AG04450 (cell line): ENCODE measurements around the gene DBNDD2. TPM values are rescaled to one million over a fixed set of nuclear protein-coding genes. Genes with fewer than 3 reads are reported as not detected.

Experiments
- CTCF ChIA-PET: fragments of 300-600, 350-600 bp; formaldehyde crosslinking; extraction: SDS; loops from one replicate; lab custom pipeline; 2022; ENCODE audit warnings: antibody characterized with exemption, inconsistent platforms; lab: Charles Lee
- POLR2A ChIA-PET: fragments of 350-600 bp; formaldehyde crosslinking; extraction: SDS; loops from one replicate; lab custom pipeline; 2021; ENCODE audit warnings: antibody characterized with exemption, inconsistent platforms; lab: Yijun Ruan, JAX
- DNase-seq: peaks from one replicate; pipeline ENCODE4 v3.0.0-alpha.2; 2011; ENCODE audit warnings: low read depth, low spot score
- H3K27ac ChIP-seq: one replicate; pipeline ENCODE4 v1.5.1; 2012; ENCODE audit warnings: low read depth, low read length, control low read depth
- H3K27me3 ChIP-seq: one replicate; pipeline ENCODE4 v1.6.0; 2012; ENCODE audit warnings: low read length; ENCODE audit not compliant: control insufficient read depth, insufficient read depth
- H3K4me3 ChIP-seq: 2 replicates; pipeline ENCODE4 v1.5.1; 2011; ENCODE audit warnings: mild to moderate bottlenecking, low read depth, low read length, control low read depth
- H3K9me3 ChIP-seq: 2 replicates; pipeline ENCODE4 v1.5.1; 2012; ENCODE audit warnings: low read length; ENCODE audit not compliant: control insufficient read depth, insufficient read depth
- polyA plus RNA-seq: library from polyadenylated mRNA; depleted of rRNA; stranded (reverse); fragments of >200 nt; gene quantifications from 2 replicates; pipeline ENCODE4 v1.2.3, GENCODE V29; 2011
- TF ChIP-seq, protein P1 (sequence below): IDR thresholded peaks from 2 replicates; pipeline ENCODE4 v1.5.1; 2011; ENCODE audit warnings: low read depth, low read length, control low read depth, inconsistent platforms

Gene DBNDD2
- polyA plus RNA-seq, 1 experiment, result 13.8 TPM

DNA sequence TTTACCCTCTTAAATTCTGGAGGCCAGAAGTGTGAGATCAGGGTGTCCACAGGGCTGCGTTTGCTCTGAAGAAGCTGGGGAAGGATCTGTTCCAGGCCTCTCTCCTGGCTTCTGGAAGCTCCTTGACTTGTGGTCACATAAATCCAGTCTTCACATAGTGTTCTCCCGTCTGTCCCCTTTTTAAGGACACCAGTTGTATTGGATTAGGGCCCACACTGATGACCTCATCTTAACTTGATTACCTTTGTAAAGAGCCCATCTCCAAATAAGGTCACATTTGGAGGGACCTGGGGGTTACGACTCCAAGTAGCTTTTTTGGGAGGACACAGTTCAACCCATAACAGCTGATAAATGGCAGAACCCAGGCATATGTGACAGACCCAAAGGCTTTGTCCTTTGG, 41.4 kb downstream of the DBNDD2 start:
- Histone ChIP-seq H3K4me3 (no peak overlapping the region), H3K27me3 (peaks cover 18% of the 10 kb centered on the region), H3K27ac (no peak overlapping the region), H3K9me3 (no peaks in the 10 kb centered on the region)
- CTCF ChIA-PET, result interaction anchor here (0.9 to 3.5 kb wide), 17 partner anchors 8 to 321 kb away, joined by 3 to 37 read pairs (median 8); partner anchors contain the start of gene SYS1
- DNase-seq, result no peak
- POLR2A ChIA-PET, result no interaction called here
- TF ChIP-seq, protein P1, sequence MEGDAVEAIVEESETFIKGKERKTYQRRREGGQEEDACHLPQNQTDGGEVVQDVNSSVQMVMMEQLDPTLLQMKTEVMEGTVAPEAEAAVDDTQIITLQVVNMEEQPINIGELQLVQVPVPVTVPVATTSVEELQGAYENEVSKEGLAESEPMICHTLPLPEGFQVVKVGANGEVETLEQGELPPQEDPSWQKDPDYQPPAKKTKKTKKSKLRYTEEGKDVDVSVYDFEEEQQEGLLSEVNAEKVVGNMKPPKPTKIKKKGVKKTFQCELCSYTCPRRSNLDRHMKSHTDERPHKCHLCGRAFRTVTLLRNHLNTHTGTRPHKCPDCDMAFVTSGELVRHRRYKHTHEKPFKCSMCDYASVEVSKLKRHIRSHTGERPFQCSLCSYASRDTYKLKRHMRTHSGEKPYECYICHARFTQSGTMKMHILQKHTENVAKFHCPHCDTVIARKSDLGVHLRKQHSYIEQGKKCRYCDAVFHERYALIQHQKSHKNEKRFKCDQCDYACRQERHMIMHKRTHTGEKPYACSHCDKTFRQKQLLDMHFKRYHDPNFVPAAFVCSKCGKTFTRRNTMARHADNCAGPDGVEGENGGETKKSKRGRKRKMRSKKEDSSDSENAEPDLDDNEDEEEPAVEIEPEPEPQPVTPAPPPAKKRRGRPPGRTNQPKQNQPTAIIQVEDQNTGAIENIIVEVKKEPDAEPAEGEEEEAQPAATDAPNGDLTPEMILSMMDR, result no peak

DNA sequence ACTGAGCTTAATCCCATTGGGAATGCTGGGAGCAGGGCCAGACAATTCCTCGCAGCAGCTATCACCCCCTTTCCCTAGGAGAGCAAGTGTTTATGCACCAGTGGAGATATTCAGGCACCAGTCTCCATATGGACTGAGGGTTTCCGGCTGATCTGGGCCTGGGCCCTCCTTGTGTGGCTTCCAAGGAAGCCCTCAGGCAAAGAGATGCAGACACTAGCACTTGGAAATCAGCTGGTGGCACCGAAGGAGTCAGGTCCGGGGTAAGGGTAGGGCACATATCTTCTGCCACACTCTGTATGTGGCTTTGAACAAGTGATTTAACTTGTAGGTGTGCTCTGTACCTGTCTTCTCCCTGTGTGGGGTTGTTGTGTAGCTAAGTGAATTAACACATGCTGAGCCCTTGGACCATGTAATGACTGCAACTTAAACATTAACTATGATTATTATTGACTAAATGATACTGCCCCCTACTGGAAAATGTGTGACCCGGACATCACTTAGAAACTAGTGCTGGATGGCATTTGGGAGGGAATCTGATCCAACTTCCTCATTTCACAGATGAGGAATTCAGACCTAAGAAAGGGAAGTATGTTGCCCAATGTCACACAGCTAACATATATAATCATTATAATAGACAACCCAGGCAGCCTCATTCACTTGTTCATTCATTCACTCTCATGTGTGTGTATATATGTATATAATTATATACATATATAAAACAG, 42.2 kb downstream of the DBNDD2 start:
- Histone ChIP-seq H3K9me3 (no peaks in the 10 kb centered on the region), H3K4me3 (no peak overlapping the region), H3K27ac (no peak overlapping the region), H3K27me3 (peaks cover 18% of the 10 kb centered on the region)
- TF ChIP-seq, protein P1, result peak; percentile 62
- ChIA-PET CTCF (interaction anchor here (0.6 to 3.5 kb wide), 20 partner anchors 8 to 321 kb away, joined by 3 to 37 read pairs (median 6); partner anchors contain the start of gene SYS1), POLR2A (no interaction called here)
- no peak for DNase-seq

DNA sequence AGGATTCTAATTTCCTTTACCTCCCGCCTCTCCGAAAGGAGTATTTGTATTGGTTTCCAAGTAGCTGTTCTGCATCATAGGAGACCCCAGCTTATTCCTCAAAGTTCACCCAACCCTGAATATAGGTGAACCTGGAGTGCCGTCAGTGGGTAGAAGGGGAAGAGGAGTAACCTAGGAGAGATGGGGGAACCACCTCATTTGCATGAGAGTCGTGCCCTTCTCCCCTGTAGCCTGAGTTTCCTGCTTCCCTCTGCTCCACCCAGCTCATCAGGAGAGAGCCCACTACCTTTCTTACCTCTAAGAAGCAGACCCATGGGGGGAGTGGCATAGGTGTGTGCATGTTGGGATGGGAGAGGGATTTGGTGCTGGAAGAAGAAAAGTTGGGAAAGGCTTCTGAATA, 44.1 kb downstream of the DBNDD2 start:
- ChIA-PET POLR2A (no interaction called here), CTCF (interaction anchor here (0.7 to 2.3 kb wide), 4 partner anchors 16 to 319 kb away, joined by 3 to 17 read pairs (median 6); no protein-coding TSS in a partner anchor)
- H3K4me3 ChIP-seq, result no peak overlapping the region
- DNase-seq, result no peak
- no peak overlapping the region for H3K27ac ChIP-seq
- no peaks in the 10 kb centered on the region for H3K9me3 ChIP-seq
- TF ChIP-seq, protein P1, result no peak
- H3K27me3 ChIP-seq, result peaks cover 13% of the 10 kb centered on the region

DNA sequence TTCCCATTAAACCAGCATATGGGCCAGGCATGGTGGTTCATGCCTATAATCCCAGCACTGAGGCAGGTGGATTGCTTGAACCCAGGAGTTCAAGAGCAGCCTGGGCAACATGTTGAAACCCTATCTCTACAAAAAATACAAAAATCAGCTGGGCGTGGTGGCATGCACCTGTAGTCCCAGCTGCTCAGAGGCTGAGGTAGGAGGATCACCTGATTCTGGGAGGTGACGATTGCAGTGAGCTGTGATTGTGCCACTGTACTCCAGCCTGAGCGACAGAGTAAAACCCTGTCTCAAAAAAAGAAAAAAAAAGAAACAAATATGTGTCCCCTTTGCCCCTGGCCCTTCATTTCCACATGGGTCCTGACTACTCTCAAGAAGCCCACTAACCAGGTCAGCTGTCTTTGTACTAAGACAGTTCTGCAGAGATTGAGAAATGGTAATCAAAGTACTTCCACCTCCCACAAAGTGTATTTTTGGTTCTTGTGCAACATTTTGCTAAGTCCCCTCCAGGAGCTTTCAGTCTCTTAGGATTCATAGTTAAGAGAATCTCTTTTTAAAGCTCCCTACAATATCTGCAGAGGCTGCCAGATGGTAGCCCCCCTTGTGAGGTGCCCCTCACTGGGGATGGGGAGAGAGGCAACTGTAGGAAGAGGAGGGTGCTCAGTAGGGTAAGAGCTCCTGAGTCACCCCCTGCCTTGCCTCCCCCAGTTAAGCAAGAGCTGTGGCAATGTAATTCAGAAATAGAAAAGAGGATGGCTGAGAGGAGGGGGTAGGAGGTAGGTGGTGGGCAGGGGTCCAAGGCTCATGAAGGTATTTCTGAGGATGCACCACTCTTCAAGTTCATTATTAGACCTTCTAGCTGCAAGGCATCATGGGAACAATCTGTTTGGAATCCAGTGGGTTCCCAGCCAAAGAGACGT, 44.9 kb downstream of the DBNDD2 start:
- TF ChIP-seq, protein P1, result no peak
- ChIA-PET CTCF (interaction anchor here (0.5 to 3.3 kb wide), 8 partner anchors 17 to 666 kb away, joined by 3 to 17 read pairs (median 4); partner anchors contain the start of gene SYS1), POLR2A (no interaction called here)
- Histone ChIP-seq H3K27me3 (peaks cover 13% of the 10 kb centered on the region), H3K9me3 (no peaks in the 10 kb centered on the region), H3K27ac (no peak overlapping the region), H3K4me3 (no peak overlapping the region)
- no peak for DNase-seq
